HG03342 (cell line): Measurements from ENCODE around the gene PABPN1L.
"Not testable (repeated sequence)": the region's sequence is repeated elsewhere in the genome, so short reads cannot be mapped to it uniquely, and the experiment has no call there.

ENCODE experiments used
- ATAC-seq: cut with Tn5 transposase; IDR thresholded peaks from one replicate; pipeline ENCODE4 v1.9.1; 2021; ENCODE audit warnings: mild to moderate bottlenecking, moderate library complexity; ENCODE audit not compliant: unreplicated experiment

PABPN1L gene

GRCh38 chr16:88833086-88833485 lies 33.4 kb downstream of the PABPN1L start:
- no peak for ATAC-seq

GRCh38 chr16:88831838-88832237 lies 34.6 kb downstream of the PABPN1L start:
- ATAC-seq: no peak

GRCh38 chr16:88830783-88831182 lies 35.7 kb downstream of the PABPN1L start:
- no peak for ATAC-seq

GRCh38 chr16:88830258-88830657 lies 36.2 kb downstream of the PABPN1L start:
- ATAC-seq: no peak

GRCh38 chr16:88828711-88829110 lies 37.7 kb downstream of the PABPN1L start:
- ATAC-seq: no peak

GRCh38 chr16:88827727-88828126 lies 38.7 kb downstream of the PABPN1L start:
- ATAC-seq: no peak

GRCh38 chr16:88826070-88826840 lies 40.2 kb downstream of the PABPN1L start:
- no peak for ATAC-seq

- ATAC-seq: no peak
These were observed 41.3 kb downstream of the PABPN1L start for GRCh38 chr16:88825146-88825545.

- ATAC-seq: no peak
These were observed 42.0 kb downstream of the PABPN1L start for GRCh38 chr16:88824256-88825077.

GRCh38 chr16:88823646-88824045 lies 42.8 kb downstream of the PABPN1L start:
- not testable (repeated sequence) for ATAC-seq

GRCh38 chr16:88822281-88823040 lies 44.0 kb downstream of the PABPN1L start:
- ATAC-seq: no peak

- no peak for ATAC-seq
These were observed 45.2 kb downstream of the PABPN1L start for GRCh38 chr16:88821168-88821850.

- no peak for ATAC-seq
These were observed 46.0 kb downstream of the PABPN1L start for GRCh38 chr16:88820385-88821025.

- ATAC-seq: no peak
These were observed 47.3 kb downstream of the PABPN1L start for GRCh38 chr16:88819126-88819525.

- ATAC-seq: no peak
These were observed 47.9 kb downstream of the PABPN1L start for GRCh38 chr16:88818575-88818874.

GRCh38 chr16:88817785-88818574 lies 48.5 kb downstream of the PABPN1L start:
- ATAC-seq: no peak

- ATAC-seq: no peak
These were observed 49.5 kb downstream of the PABPN1L start for GRCh38 chr16:88816736-88817535.

- no peak for ATAC-seq
These were observed 50.4 kb downstream of the PABPN1L start for GRCh38 chr16:88815901-88816589.
